Measurements from ENCODE around the gene JAKMIP1. TPM values are rescaled to one million over a fixed set of nuclear protein-coding genes. Genes with fewer than 3 reads are reported as not detected.

JAKMIP1 gene
- total RNA-seq, 1 donor from 2014 or later, result not detected

- Mint-ChIP-seq H3K27ac (ENCODE audit: unreplicated experiment) (no peak overlapping the region), H3K9me3 (ENCODE audit: unreplicated experiment) (no peaks in the 10 kb centered on the region), H3K36me3 (ENCODE audit: low read depth, unreplicated experiment) (no peaks in the 10 kb centered on the region), H3K4me3 (ENCODE audit: unreplicated experiment) (no peak overlapping the region), H3K27me3 (ENCODE audit: unreplicated experiment) (peaks cover 4% of the 10 kb centered on the region), H3K4me1 (ENCODE audit: unreplicated experiment) (no peaks in the 10 kb centered on the region)
- no peak for TF ChIP-seq CTCF (IDR thresholded peaks at IDR 0.05; ENCODE audit: unreplicated experiment)
- DNase-seq (ENCODE audit: low spot score), result no peak
These were observed 128.2 kb downstream of the JAKMIP1 start for GRCh38 chr4:6071959-6072720.

GRCh38 chr4:6071191-6071958, 129.0 kb downstream of the JAKMIP1 start:
- Mint-ChIP-seq H3K27me3 (ENCODE audit: unreplicated experiment) (peaks cover 6% of the 10 kb centered on the region), H3K36me3 (ENCODE audit: low read depth, unreplicated experiment) (no peaks in the 10 kb centered on the region), H3K4me1 (ENCODE audit: unreplicated experiment) (no peaks in the 10 kb centered on the region), H3K4me3 (ENCODE audit: unreplicated experiment) (no peak overlapping the region), H3K27ac (ENCODE audit: unreplicated experiment) (no peak overlapping the region), H3K9me3 (ENCODE audit: unreplicated experiment) (no peaks in the 10 kb centered on the region)
- no peak for TF ChIP-seq CTCF (IDR thresholded peaks at IDR 0.05; ENCODE audit: unreplicated experiment)
- DNase-seq (ENCODE audit: low spot score), result no peak

DNA sequence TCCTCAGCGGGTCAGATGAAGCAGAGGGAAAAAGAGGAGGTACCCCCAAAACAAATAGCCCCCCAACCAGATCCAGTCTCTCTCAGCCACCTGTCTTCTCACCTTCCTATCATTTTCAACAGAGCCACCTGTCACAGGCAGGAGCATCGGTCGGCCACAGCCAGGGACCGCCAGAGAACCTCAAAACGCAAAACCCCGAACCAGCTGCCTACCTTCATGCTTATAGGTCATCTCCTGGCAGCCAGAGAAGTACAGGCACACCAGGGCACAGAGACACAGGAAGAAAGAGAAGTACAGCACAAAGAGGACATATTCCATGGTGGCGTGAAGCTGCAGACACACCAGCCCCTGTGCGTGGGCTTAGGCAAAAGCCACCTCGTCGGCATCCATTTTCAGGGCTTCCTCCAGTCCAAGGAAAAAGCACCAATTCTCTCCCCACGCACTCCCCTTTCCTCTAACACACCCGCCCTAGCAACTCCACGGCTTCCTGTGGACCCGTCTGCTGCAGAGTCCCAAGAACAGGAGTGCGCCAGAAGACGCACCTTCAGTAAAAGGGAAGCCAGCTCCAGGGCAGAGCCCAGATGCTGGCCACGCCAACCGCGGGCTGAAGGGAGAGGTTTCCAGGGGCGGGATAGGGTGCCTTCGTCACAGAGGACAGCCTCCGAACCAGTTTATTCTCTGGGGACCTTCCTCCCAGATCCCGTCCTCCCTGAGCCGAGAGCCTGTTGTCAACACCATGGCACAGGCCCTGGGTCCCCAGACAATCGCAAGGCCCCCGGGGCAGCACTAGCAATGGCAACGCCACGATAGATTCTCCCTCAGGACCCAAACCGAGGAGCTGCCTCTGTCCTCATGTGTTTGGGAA, 130.3 kb downstream of the JAKMIP1 start:
- Mint-ChIP-seq H3K36me3 (ENCODE audit: low read depth, unreplicated experiment) (no peaks in the 10 kb centered on the region), H3K4me1 (ENCODE audit: unreplicated experiment) (no peaks in the 10 kb centered on the region), H3K27ac (ENCODE audit: unreplicated experiment) (no peak overlapping the region), H3K9me3 (ENCODE audit: unreplicated experiment) (no peaks in the 10 kb centered on the region), H3K27me3 (ENCODE audit: unreplicated experiment) (peaks cover 6% of the 10 kb centered on the region), H3K4me3 (ENCODE audit: unreplicated experiment) (no peak overlapping the region)
- TF ChIP-seq CTCF (IDR thresholded peaks at IDR 0.05; ENCODE audit: unreplicated experiment), result no peak
- no peak for DNase-seq (ENCODE audit: low spot score)

- Mint-ChIP-seq H3K4me3 (ENCODE audit: unreplicated experiment) (no peak overlapping the region), H3K36me3 (ENCODE audit: low read depth, unreplicated experiment) (no peaks in the 10 kb centered on the region), H3K9me3 (ENCODE audit: unreplicated experiment) (no peaks in the 10 kb centered on the region), H3K27ac (ENCODE audit: unreplicated experiment) (no peak overlapping the region), H3K4me1 (ENCODE audit: unreplicated experiment) (no peaks in the 10 kb centered on the region), H3K27me3 (ENCODE audit: unreplicated experiment) (peaks cover 6% of the 10 kb centered on the region)
- DNase-seq (ENCODE audit: low spot score), result no peak
- TF ChIP-seq CTCF (IDR thresholded peaks at IDR 0.05; ENCODE audit: unreplicated experiment), result no peak
These were observed 131.4 kb downstream of the JAKMIP1 start for GRCh38 chr4:6068986-6069385.
